Pancreas (tissue), 10 donors: Measurements from ENCODE around the gene PCDHGA12. TPM values are rescaled to one million over a fixed set of nuclear protein-coding genes. Genes with fewer than 3 reads are reported as not detected.
"Not testable (repeated sequence)": the region's sequence is repeated elsewhere in the genome, so short reads cannot be mapped to it uniquely, and the experiment has no call there.

Experiments
- ATAC-seq, 4 donors: fragments of 200-7000 bp; cut with Tn5 transposase; one replicate each; pipeline versions ENCODE4 v1.8.0 to v1.9.1; 2020; ENCODE audit warnings: mild to moderate bottlenecking in 4 of 4, moderate library complexity in 4 of 4
- DNase-seq, 6 donors: peaks; one replicate each; pipeline ENCODE4 v3.0.0-alpha.2; 2020
- FAIRE-seq: peaks from 2 replicates; lab custom pipeline; 2012; peaks lifted over from hg19 to GRCh38; lab: Jason Lieb, UNC
- H3K27ac ChIP-seq, 4 donors: fragments of 200-600 bp; sonication (generic); 1 replicate in 3 of 4; 2 replicates in 1 of 4; pipeline versions ENCODE4 v1.5.0 to v1.8.0; 2020
- H3K27me3 ChIP-seq, 4 donors: fragments of 200-600 bp; one replicate each; pipeline ENCODE4 v1.8.0; 2021
- H3K36me3 ChIP-seq, 3 donors: fragments of 200-600 bp; sonication (generic) in 1 of 3; one replicate each; pipeline versions ENCODE4 v1.5.0 to v1.8.0; 2020 to 2021
- H3K4me1 ChIP-seq, 3 donors: fragments of 200-600 bp; one replicate each; pipeline ENCODE4 v1.8.0; 2021
- H3K4me3 ChIP-seq, 4 donors: fragments of 200-600 bp; sonication (generic) in 2 of 4; one replicate each; pipeline versions ENCODE4 v1.5.0 to v1.8.0; 2020 to 2021
- H3K9me3 ChIP-seq, 4 donors: fragments of 200-600 bp; one replicate each; pipeline ENCODE4 v1.8.0; 2021
- CTCF ChIP-seq, 4 donors: fragments of 200-600 bp; sonication (generic) in 3 of 4; IDR thresholded peaks; one replicate each; pipeline versions ENCODE4 v1.5.0 to v1.8.0; 2021; ENCODE audit warnings: antibody characterized with exemption in 4 of 4
- WGBS, 2 donors: extraction: QIAGEN DNeasy Blood & Tissue Kit; methylation state at CpG; one replicate each; pipeline ENCODE4 v1.1.7; 2013; 5-methylcytosine and 5-hydroxymethylcytosine counted together
- intact Hi-C, 3 donors: fragments of 100-400 bp; cut with DNase I; formaldehyde crosslinking; loops; one replicate each; pipeline versions ENCODE4 v1.11.1 to v1.14.2; 2022
- polyA plus RNA-seq, 2 donors: library from polyadenylated mRNA; stranded (reverse); fragments of 200-250 nt; gene quantifications; one replicate each; pipeline ENCODE4 v1.2.3, GENCODE V29; 2013
- total RNA-seq, 6 donors: library from RNA; stranded (reverse); fragmentation: NEBNext Ultra II Directional in 4 of 6; extraction: Animal tissue kit (Norgen Biotek cat#: 25700) in 4 of 6; gene quantifications; one replicate each; pipeline versions ENCODE4 v1.2.1 to v1.2.4, GENCODE V29; 2021 to 2023
- donor health status: healthy with polysubstance abuse.
- donor health status: DM: no; HTN: no; CAD: no; lungs with moderate emphysema.
- donor health status: DM: no; HTN: no; CAD: no.
- donor health status: control.
- donor health status: control.
- donor health status: Bipolar disorder and iron deficiency.
- donor health status: DM: yes; HTN: yes; CAD: no.
- donor health status: DM: no; HTN: no; CAD: no.
- donor health status: DM: no; HTN: no; CAD: no.
- donor health status: DM: yes; HTN: yes; CAD: no.

Gene PCDHGA12
- total and polyA plus RNA-seq, 8 donors: 0.33 to 2.3 (median 1.4) TPM

GRCh38 chr5:141388661-141389060, 41.6 kb upstream of the PCDHGA12 start:
- no peak overlapping the region for H3K4me3 ChIP-seq

GRCh38 chr5:141389153-141390042, 40.9 kb upstream of the PCDHGA12 start:
- H3K4me1 ChIP-seq: no peaks in the 10 kb centered on the region
- H3K36me3 ChIP-seq: no peaks in the 10 kb centered on the region
- no peaks in the 10 kb centered on the region for H3K27me3 ChIP-seq
- 26% methylated on average over 77 of the region's 77 CpGs for WGBS, 2 donors
- no peak for FAIRE-seq
- TF ChIP-seq CTCF (IDR thresholded peaks at IDR 0.05): no peak
- no peak for ATAC-seq
- intact Hi-C loops: loop anchor here in 1 of 3 donors (10.0 kb wide), 1 partner anchor 235 kb away; the partner anchor contains the start of gene PCDHB6
- H3K27ac ChIP-seq: no peak overlapping the region
- no peak overlapping the region for H3K4me3 ChIP-seq
- H3K9me3 ChIP-seq: peaks cover 0 to 40% (median 2%) of the 10 kb centered on the region in 4 donors
- DNase-seq: peak in 1 of 6 donors; percentile 26

More at GRCh38 chr5:141388661-141389060, 41.6 kb upstream of the PCDHGA12 start:
- no peak for FAIRE-seq
- 33 to 36% methylated on average over 10 of the region's 10 CpGs for WGBS, 2 donors
- Histone ChIP-seq H3K4me1 (no peaks in the 10 kb centered on the region), H3K9me3 (peaks cover 0 to 44% (median 2%) of the 10 kb centered on the region in 4 donors), H3K27ac (no peak overlapping the region), H3K36me3 (no peaks in the 10 kb centered on the region), H3K27me3 (no peaks in the 10 kb centered on the region)
- ATAC-seq: no peak
- intact Hi-C loops: loop anchor here in 1 of 3 donors (10.0 kb wide), 1 partner anchor 234 kb away; the partner anchor contains the start of gene PCDHB6
- no peak for DNase-seq
- TF ChIP-seq CTCF (IDR thresholded peaks at IDR 0.05): no peak

- TF ChIP-seq CTCF (IDR thresholded peaks at IDR 0.05): no peak
- H3K4me1 ChIP-seq: no peaks in the 10 kb centered on the region
- FAIRE-seq (no peak), ATAC-seq (no peak), DNase-seq (peak in 1 of 6 donors; percentile 31)
- 26 to 28% methylated on average over 38 of the region's 38 CpGs for WGBS, 2 donors
- no peaks in the 10 kb centered on the region for H3K27me3 ChIP-seq
- H3K36me3 ChIP-seq: no peaks in the 10 kb centered on the region
- intact Hi-C loops: no loop called here
- no peak within 1 kb of the TSS for H3K27ac ChIP-seq
- no peak within 1 kb of the TSS for H3K4me3 ChIP-seq
- H3K9me3 ChIP-seq: peaks cover 0 to 34% (median 2%) of the 10 kb centered on the region in 4 donors
Measured at GRCh38 chr5:141392429-141393198, 37.7 kb upstream of the PCDHGA12 start, which contains the start of gene PCDHGA8. Gene PCDHGA8, plus strand, starts transcription at chr5:141392633. Its CDS starts 181 bp downstream, at chr5:141392814.

DNA sequence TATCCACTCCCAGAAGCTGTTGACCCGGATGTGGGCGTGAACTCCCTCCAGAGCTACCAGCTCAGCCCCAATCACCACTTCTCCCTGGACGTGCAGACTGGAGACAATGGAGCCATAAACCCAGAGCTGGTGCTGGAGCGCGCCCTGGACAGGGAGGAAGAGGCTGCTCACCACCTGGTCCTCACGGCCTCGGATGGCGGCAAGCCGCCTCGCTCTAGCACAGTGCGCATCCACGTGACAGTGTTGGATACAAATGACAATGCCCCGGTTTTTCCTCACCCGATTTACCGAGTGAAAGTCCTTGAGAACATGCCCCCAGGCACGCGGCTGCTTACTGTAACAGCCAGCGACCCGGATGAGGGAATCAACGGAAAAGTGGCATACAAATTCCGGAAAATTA, 37.0 kb upstream of the PCDHGA12 start:
- Histone ChIP-seq H3K27ac (no peak overlapping the region), H3K36me3 (no peaks in the 10 kb centered on the region), H3K4me1 (no peaks in the 10 kb centered on the region), H3K4me3 (no peak overlapping the region), H3K9me3 (peaks cover 0 to 34% (median 2%) of the 10 kb centered on the region in 4 donors), H3K27me3 (no peaks in the 10 kb centered on the region)
- WGBS, 2 donors: 24 to 29% methylated on average over 21 of the region's 21 CpGs
- ATAC-seq (no peak), DNase-seq (peak in 1 of 6 donors; percentile 23), FAIRE-seq (no peak)
- TF ChIP-seq CTCF (IDR thresholded peaks at IDR 0.05): no peak
- intact Hi-C loops: no loop called here

GRCh38 chr5:141394401-141395187, 35.7 kb upstream of the PCDHGA12 start:
- H3K27me3 ChIP-seq: not testable (repeated sequence)

More at GRCh38 chr5:141394401-141395187, 35.7 kb upstream of the PCDHGA12 start:
- ATAC-seq, H3K27ac ChIP-seq, H3K36me3 ChIP-seq, H3K4me3 ChIP-seq, intact Hi-C loops, FAIRE-seq, H3K4me1 ChIP-seq: not testable (repeated sequence)
- 22 to 25% methylated on average over 36 to 46 of the region's 53 CpGs for WGBS, 2 donors
- DNase-seq: peak in 1 of 6 donors; percentile 27
- peaks cover 0 to 24% (median 2%) of the 10 kb centered on the region in 4 donors for H3K9me3 ChIP-seq
